ENCODE data around the gene RXRA.

RXRA gene

DNA sequence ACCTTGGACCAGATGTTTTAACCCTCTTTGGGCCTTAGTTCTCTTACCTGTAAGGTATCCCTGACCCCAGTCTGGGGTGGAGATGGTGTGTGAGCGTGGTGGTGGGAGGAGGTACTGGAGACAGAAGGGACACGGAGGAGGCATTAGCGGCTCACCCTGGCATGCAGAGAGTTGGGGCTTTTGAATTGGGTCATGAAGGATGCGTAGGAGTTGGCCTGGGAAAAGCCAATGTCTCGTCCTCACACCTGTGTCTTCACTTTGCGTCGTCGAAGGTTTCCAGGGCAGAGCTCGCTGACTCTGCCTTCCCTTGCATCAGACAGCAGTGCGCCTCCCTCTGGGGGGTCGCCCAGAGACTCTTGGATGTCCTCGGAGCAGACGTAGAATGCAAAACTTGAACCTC lies 11.2 kb downstream of the RXRA start:
- H3K9me3 ChIP-seq (ENCODE audit: control insufficient read depth, low read depth, low read length), result no peaks in the 10 kb centered on the region
- no peaks in the 10 kb centered on the region for H3K36me3 ChIP-seq (ENCODE audit: control insufficient read depth, low read depth, low read length)
- no peak overlapping the region for H3K9ac ChIP-seq (ENCODE audit: low read length)
- no peak overlapping the region for H3K4me3 ChIP-seq (ENCODE audit: low read length)
- H3K27ac ChIP-seq (ENCODE audit: low read length), result no peak overlapping the region
- no peaks in the 10 kb centered on the region for H3K4me1 ChIP-seq (ENCODE audit: control insufficient read depth, low read depth, low read length)
- H3K27me3 ChIP-seq (ENCODE audit: control insufficient read depth, insufficient read depth, low read length), result no peaks in the 10 kb centered on the region

DNA sequence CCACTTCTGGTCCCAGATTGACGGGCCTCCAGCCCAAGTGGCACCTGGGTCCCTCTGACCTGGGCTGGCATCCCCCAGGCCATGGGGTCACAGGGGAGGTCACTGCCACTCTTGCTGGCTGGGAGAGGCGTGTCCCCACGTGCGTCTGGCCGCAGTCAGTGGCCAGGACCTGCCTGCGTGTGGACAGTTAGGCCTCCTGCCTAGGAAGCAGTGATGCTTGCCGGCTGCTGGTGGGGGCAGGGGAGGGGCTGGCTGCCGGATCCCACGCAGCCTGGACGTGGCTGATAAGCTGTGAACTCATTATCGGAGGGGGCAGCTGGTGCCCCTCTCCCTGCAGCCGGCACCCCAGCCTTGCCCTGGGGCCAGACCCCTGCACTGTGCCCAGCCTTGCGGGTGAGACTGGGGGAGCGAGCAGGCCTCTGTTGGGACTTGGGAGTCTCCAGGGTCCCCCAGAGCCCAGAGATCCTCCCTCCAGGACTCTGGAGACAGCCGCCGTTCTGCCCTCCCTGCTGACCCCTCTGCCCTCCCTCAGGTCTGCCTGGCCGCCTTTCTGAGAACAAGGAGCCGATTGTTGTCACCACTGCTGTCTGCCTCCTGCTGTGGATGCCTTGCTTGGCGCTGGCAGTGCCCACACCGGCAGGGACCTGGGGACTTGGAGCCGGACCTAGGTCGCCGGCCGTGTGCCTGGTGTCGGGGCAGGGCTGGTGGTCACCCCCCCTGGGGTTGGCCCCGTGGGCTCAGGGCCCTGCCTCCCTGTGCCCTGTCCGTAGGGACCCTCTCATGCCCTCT lies 12.3 kb downstream of the RXRA start:
- Histone ChIP-seq H3K4me3 (ENCODE audit: low read length) (no peak overlapping the region), H3K9me3 (ENCODE audit: control insufficient read depth, low read depth, low read length) (no peaks in the 10 kb centered on the region), H3K27ac (ENCODE audit: low read length) (no peak overlapping the region), H3K27me3 (ENCODE audit: control insufficient read depth, insufficient read depth, low read length) (no peaks in the 10 kb centered on the region), H3K4me1 (ENCODE audit: control insufficient read depth, low read depth, low read length) (no peaks in the 10 kb centered on the region), H3K9ac (ENCODE audit: low read length) (no peak overlapping the region), H3K36me3 (ENCODE audit: control insufficient read depth, low read depth, low read length) (no peaks in the 10 kb centered on the region)

DNA sequence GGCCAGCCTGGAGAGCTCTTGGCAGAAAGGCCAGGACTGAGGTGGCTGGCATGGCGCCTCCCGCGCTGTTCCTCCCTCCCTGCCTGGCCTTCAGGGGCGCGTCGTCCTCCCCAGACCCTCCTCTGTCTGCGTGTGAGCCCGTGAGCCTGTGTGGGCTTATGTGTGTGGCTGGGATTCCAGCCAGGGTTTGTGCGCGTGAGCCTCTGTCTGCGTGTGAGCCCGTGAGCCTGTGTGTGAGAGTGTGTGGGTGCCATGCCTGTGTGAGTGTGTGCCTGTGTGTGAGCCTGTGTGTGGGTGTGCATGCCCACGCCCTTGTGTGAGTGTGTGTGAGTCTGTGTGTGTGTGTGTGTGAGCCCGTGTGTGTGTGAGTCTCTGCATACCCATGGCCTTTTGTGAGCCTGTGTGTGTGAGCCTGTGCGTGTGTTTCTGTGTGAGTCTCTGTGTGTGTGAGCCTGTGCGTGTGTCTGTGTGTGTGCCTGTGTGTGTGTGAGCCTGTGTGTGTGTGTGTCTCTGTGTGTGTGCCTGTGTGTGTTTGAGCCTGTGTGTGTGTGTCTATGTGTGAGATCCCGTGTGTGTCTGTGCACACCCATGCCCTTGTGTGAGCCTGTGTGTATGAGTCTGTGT lies 13.0 kb downstream of the RXRA start:
- no peak overlapping the region for H3K27ac ChIP-seq (ENCODE audit: low read length)
- H3K27me3 ChIP-seq (ENCODE audit: control insufficient read depth, insufficient read depth, low read length), result no peaks in the 10 kb centered on the region
- H3K9ac ChIP-seq (ENCODE audit: low read length), result no peak overlapping the region
- H3K9me3 ChIP-seq (ENCODE audit: control insufficient read depth, low read depth, low read length), result no peaks in the 10 kb centered on the region
- no peaks in the 10 kb centered on the region for H3K36me3 ChIP-seq (ENCODE audit: control insufficient read depth, low read depth, low read length)
- H3K4me1 ChIP-seq (ENCODE audit: control insufficient read depth, low read depth, low read length), result no peaks in the 10 kb centered on the region
- H3K4me3 ChIP-seq (ENCODE audit: low read length), result no peak overlapping the region

DNA sequence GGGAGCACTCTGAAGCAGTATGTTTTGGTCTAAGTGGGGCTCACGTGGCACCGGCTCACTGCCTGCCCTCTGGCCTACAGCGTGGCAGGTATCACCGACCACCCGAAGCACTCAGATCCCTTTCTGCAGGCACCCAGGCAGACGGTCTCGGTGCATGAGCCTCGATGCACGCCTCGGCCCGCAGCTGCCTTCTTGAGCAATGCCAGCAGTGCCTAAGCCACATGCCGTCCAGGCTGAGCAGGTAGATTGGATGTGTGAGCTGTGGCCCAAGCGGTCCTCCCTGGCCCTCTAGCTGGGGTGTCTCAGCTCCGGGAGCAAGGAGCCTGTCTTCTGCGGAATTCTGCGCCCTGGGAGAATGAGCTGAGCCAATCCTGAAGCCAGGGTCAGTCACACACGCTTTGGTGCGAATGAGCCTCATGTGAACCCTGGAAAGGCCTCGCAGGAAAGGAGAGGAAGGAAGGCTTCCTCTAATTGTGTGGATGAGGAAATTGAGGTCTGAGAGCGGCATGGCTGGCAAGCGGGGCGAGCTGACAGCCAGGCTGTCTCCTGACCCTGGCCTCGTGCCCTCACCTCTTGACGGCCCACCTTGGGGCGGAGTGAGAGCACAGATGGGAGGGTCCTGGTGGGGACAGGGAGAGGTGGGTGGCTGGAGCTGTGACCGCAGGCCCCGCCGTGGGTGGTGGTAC lies 14.4 kb downstream of the RXRA start:
- Histone ChIP-seq H3K4me1 (ENCODE audit: control insufficient read depth, low read depth, low read length) (no peaks in the 10 kb centered on the region), H3K9ac (ENCODE audit: low read length) (no peak overlapping the region), H3K4me3 (ENCODE audit: low read length) (no peak overlapping the region), H3K9me3 (ENCODE audit: control insufficient read depth, low read depth, low read length) (no peaks in the 10 kb centered on the region), H3K36me3 (ENCODE audit: control insufficient read depth, low read depth, low read length) (no peaks in the 10 kb centered on the region), H3K27ac (ENCODE audit: low read length) (no peak overlapping the region), H3K27me3 (ENCODE audit: control insufficient read depth, insufficient read depth, low read length) (no peaks in the 10 kb centered on the region)

DNA sequence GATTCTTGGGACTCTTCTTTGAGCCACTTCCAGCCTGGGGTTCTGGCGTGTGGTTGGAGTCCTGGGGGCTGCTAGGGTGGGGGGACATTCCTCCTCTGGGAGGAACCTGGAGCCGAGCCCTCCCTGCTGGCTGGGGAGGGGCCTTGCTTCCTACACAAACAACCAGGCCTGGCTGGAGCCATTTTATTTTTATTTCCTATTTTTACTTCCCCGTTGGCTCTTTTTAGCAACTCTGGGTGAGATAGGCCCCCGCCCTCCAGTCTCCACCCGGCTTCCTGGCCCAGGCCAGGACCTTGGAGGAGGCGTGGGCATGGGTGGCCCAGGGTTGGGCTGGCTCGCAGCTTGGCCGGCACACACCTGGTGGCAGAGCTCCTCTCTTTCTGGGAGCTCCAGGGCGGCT lies 15.1 kb downstream of the RXRA start:
- H3K36me3 ChIP-seq (ENCODE audit: control insufficient read depth, low read depth, low read length), result no peaks in the 10 kb centered on the region
- no peak overlapping the region for H3K9ac ChIP-seq (ENCODE audit: low read length)
- H3K9me3 ChIP-seq (ENCODE audit: control insufficient read depth, low read depth, low read length), result no peaks in the 10 kb centered on the region
- H3K4me3 ChIP-seq (ENCODE audit: low read length), result no peak overlapping the region
- H3K4me1 ChIP-seq (ENCODE audit: control insufficient read depth, low read depth, low read length), result no peaks in the 10 kb centered on the region
- no peak overlapping the region for H3K27ac ChIP-seq (ENCODE audit: low read length)
- H3K27me3 ChIP-seq (ENCODE audit: control insufficient read depth, insufficient read depth, low read length), result no peaks in the 10 kb centered on the region

DNA sequence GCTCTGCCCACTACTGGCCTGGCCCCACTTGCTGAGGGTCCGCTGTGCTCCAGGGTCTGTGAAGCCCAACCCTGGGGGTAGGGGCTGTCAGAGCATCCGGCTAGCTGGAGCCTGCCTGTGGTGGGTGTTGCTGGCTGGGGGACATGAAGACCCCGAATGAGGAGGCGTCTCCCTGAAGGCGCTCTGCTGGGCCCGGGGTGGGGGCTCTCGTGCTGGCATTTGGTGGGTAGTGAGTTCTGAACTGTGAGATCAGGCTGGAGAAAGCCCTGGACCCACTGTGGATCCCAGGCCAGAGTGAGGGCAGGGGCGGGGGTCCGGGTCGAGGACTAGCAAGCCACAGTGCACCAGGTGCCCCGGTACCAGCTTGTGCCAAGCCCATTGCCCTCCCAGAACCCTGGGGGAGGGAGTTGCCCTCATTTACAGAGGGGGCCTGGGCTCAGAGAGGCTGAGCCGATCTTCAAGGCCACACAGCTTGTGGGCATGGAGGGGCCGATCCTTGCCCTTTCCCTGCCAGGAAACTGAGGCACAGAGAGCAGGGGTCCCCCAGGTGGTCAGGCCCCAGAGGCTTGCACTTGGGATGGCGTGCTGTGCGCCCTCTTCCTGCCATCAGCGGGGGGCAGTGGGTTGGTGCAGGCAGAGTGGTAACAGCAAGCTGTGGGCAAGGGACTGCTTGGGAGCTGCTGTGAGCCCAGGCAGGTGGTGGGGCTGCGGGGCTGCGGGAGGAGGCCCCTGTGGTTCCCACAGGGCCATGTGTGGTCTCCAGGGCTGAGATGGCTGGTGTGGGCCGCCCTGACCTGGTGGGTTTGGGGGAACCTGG lies 15.9 kb downstream of the RXRA start:
- no peaks in the 10 kb centered on the region for H3K9me3 ChIP-seq (ENCODE audit: control insufficient read depth, low read depth, low read length)
- H3K4me1 ChIP-seq (ENCODE audit: control insufficient read depth, low read depth, low read length), result no peaks in the 10 kb centered on the region
- H3K27me3 ChIP-seq (ENCODE audit: control insufficient read depth, insufficient read depth, low read length), result no peaks in the 10 kb centered on the region
- H3K27ac ChIP-seq (ENCODE audit: low read length), result no peak overlapping the region
- no peak overlapping the region for H3K4me3 ChIP-seq (ENCODE audit: low read length)
- no peaks in the 10 kb centered on the region for H3K36me3 ChIP-seq (ENCODE audit: control insufficient read depth, low read depth, low read length)
- H3K9ac ChIP-seq (ENCODE audit: low read length), result no peak overlapping the region

DNA sequence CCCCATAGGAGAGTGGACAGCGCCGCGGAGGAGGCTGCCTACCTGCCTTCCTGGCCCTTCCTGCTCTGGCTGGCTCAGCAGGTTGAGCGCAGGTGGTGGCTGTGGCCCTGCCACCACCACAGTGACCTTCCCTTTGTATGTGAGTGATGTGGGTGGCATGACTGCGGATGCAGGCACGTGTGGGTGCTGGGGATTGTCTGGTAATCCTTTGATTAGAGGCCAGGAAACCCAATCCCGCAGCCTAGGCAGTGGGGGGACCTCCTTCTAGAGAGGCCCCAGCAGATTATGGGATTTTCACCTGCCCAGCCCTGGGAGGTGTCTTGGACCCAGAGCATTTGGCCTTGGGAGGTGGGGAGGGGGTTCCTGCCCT lies 16.5 kb downstream of the RXRA start:
- H3K27me3 ChIP-seq (ENCODE audit: control insufficient read depth, insufficient read depth, low read length), result no peaks in the 10 kb centered on the region
- no peaks in the 10 kb centered on the region for H3K4me1 ChIP-seq (ENCODE audit: control insufficient read depth, low read depth, low read length)
- H3K4me3 ChIP-seq (ENCODE audit: low read length), result no peak overlapping the region
- H3K36me3 ChIP-seq (ENCODE audit: control insufficient read depth, low read depth, low read length), result no peaks in the 10 kb centered on the region
- no peak overlapping the region for H3K27ac ChIP-seq (ENCODE audit: low read length)
- no peaks in the 10 kb centered on the region for H3K9me3 ChIP-seq (ENCODE audit: control insufficient read depth, low read depth, low read length)
- no peak overlapping the region for H3K9ac ChIP-seq (ENCODE audit: low read length)

DNA sequence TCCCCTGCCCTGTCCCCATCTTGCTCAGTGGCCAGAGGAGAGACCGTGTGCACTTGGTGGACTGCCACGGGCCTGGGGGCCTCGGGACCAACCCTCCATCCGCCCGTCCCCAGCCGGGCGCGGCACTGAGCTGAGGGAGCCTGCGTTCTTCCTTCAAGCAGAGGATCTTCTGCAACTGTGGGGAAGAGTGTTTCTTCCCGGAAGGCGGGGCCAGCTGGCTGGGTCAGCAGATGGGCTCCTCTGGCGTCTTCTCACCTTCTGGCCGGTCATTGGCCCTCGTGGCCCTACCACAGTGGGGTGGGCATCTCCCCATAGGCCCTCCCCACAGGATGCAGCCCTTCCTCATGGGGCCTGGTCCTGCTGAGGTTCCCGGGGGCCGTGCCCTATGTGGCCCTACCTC lies 17.4 kb downstream of the RXRA start:
- no peaks in the 10 kb centered on the region for H3K4me1 ChIP-seq (ENCODE audit: control insufficient read depth, low read depth, low read length)
- no peak overlapping the region for H3K9ac ChIP-seq (ENCODE audit: low read length)
- H3K36me3 ChIP-seq (ENCODE audit: control insufficient read depth, low read depth, low read length), result no peaks in the 10 kb centered on the region
- no peaks in the 10 kb centered on the region for H3K9me3 ChIP-seq (ENCODE audit: control insufficient read depth, low read depth, low read length)
- no peak overlapping the region for H3K4me3 ChIP-seq (ENCODE audit: low read length)
- H3K27me3 ChIP-seq (ENCODE audit: control insufficient read depth, insufficient read depth, low read length), result no peaks in the 10 kb centered on the region
- H3K27ac ChIP-seq (ENCODE audit: low read length), result no peak overlapping the region

DNA sequence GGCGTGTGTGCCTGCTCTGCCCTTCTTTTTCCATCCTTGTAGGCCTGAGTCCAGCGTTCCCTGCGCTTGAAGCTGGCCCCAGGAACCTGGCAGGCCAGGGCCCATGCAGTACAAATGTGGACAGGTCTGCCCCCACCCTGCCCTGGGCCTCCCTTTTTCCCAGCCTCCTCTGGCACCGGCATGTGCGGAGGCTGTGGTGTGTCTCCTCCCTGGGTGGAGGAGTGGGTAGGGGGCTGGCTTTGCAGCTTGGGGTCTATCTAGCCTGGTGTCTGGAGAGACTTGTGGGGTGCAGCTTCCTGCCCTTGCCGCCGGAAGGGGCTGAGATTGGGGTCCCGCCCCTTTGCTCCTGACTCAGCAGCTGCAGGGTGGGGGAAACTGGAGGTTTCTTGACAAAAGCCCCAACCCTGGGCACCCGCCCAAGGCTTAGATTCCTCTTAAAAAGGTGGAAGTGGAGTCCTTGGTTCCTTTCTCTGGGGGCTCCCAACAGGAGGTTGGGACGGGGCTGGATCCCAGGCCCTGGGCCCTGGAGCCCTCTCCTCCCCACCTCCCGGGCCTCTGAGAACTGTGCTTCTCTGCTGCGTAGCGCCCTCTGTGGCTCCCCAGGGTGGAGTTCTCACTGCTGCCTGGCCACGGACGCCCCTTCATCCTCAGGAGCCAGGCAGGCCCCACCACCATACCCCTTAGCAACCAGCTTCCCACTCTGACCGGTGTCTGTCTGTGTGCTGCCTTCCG lies 18.0 kb downstream of the RXRA start:
- H3K36me3 ChIP-seq (ENCODE audit: control insufficient read depth, low read depth, low read length), result no peaks in the 10 kb centered on the region
- H3K4me1 ChIP-seq (ENCODE audit: control insufficient read depth, low read depth, low read length), result no peaks in the 10 kb centered on the region
- H3K27me3 ChIP-seq (ENCODE audit: control insufficient read depth, insufficient read depth, low read length), result no peaks in the 10 kb centered on the region
- no peak overlapping the region for H3K9ac ChIP-seq (ENCODE audit: low read length)
- H3K4me3 ChIP-seq (ENCODE audit: low read length), result no peak overlapping the region
- no peaks in the 10 kb centered on the region for H3K9me3 ChIP-seq (ENCODE audit: control insufficient read depth, low read depth, low read length)
- H3K27ac ChIP-seq (ENCODE audit: low read length), result no peak overlapping the region

DNA sequence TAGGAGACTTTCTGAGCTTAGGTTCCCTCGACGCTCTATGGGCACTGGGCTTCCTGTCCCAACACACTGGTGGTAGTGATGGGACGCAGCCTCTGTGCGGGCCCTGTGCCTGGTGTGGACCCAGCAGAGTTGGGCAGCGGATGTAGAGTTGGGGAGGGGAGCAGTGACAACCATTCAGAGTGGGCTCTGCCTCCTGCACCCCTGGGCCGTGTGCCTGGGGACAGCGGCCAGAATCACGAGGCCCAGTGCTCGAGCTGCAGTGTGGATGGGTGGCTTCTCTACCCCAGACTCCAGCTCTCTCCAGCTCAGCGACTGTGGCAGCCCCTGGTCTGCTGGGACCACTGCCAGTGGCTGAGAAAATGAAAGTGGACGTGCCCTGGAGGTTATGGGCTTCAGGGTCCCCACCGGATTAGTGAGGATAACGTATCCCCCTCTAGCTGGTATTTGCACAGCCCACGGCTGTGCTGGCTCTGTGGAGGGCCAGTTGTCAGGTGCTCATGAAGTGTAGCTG lies 18.6 kb downstream of the RXRA start:
- Histone ChIP-seq H3K9ac (ENCODE audit: low read length) (no peak overlapping the region), H3K27ac (ENCODE audit: low read length) (no peak overlapping the region), H3K27me3 (ENCODE audit: control insufficient read depth, insufficient read depth, low read length) (no peaks in the 10 kb centered on the region), H3K9me3 (ENCODE audit: control insufficient read depth, low read depth, low read length) (no peaks in the 10 kb centered on the region), H3K4me1 (ENCODE audit: control insufficient read depth, low read depth, low read length) (no peaks in the 10 kb centered on the region), H3K36me3 (ENCODE audit: control insufficient read depth, low read depth, low read length) (no peaks in the 10 kb centered on the region), H3K4me3 (ENCODE audit: low read length) (no peak overlapping the region)

DNA sequence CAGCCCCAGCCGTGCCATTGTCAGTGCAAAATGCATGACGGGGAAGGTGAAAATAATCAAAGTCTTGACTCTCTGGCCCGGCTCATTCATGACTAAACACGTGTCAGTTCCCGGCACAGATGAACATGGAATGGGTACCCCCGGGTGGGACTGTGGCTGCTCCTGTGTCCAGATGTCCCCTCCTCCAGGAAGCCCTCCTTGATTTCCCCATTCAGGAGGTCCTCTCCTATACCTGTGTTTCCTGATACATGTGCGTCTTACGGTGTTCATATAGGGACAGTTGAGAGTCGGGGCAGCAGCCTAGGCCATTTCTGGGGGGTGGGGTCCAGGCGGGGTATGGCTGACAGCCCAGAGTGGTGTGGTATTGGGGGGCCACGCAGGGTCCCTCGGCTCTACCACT lies 19.5 kb downstream of the RXRA start:
- Histone ChIP-seq H3K9ac (ENCODE audit: low read length) (no peak overlapping the region), H3K27me3 (ENCODE audit: control insufficient read depth, insufficient read depth, low read length) (no peaks in the 10 kb centered on the region), H3K9me3 (ENCODE audit: control insufficient read depth, low read depth, low read length) (no peaks in the 10 kb centered on the region), H3K36me3 (ENCODE audit: control insufficient read depth, low read depth, low read length) (no peaks in the 10 kb centered on the region), H3K27ac (ENCODE audit: low read length) (no peak overlapping the region), H3K4me3 (ENCODE audit: low read length) (no peak overlapping the region), H3K4me1 (ENCODE audit: control insufficient read depth, low read depth, low read length) (peaks cover 3% of the 10 kb centered on the region)

Measured in iPS-18a (cell line).